Activated CD4-positive, alpha-beta T cell treated with anti-CD3 and anti-CD28 coated beads, Interleukin-2, Interleukin-6, amounts not matched to agents 100 ng/mL and 50 ng/mL, durations not matched to agents 16 hours and 8 hours (primary cell): ENCODE results near the gene WBP2NL.
A peak's percentile ranks its signal among the peaks of the same experiment; 100 is the strongest.

ENCODE experiments used
- DNase-seq: peaks from one replicate; pipeline ENCODE4 v3.0.0-alpha.2; 2020

The WBP2NL gene

GRCh38 chr22:42074132-42074811 lies 75.7 kb downstream of the WBP2NL start, which contains the start of gene PHETA2:
Gene PHETA2, plus strand, starts transcription at chr22:42074248. Its CDS starts 3,046 bp downstream, at chr22:42077294.
- DNase-seq: peak; percentile 43

- no peak for DNase-seq
Observed at GRCh38 chr22:42074846-42075676, 76.5 kb downstream of the WBP2NL start.

GRCh38 chr22:42076764-42077485 lies 78.3 kb downstream of the WBP2NL start:
- no peak for DNase-seq

GRCh38 chr22:42077486-42078125 lies 79.0 kb downstream of the WBP2NL start:
- DNase-seq: no peak
